Mucosa of rectum (tissue), 2 donors: ENCODE results near the gene CAPRIN2.

Source experiments
- H3K27ac ChIP-seq, 2 donors: one replicate each; pipeline ENCODE4 v1.7.0; 2013; ENCODE audit warnings: inconsistent platforms in 2 of 2, low read depth in 2 of 2, low read length in 2 of 2
- H3K27me3 ChIP-seq, 2 donors: one replicate each; pipeline ENCODE4 v1.7.0; 2013; ENCODE audit warnings: low read length in 2 of 2; ENCODE audit not compliant: control insufficient read depth in 2 of 2, insufficient read depth in 2 of 2
- H3K36me3 ChIP-seq, 2 donors: one replicate each; pipeline ENCODE4 v1.7.0; 2013; ENCODE audit warnings: low read length in 2 of 2; ENCODE audit not compliant: control insufficient read depth in 2 of 2, insufficient read depth in 2 of 2
- H3K4me1 ChIP-seq, 2 donors: one replicate each; pipeline ENCODE4 v1.7.0; 2013; ENCODE audit warnings: low read length in 2 of 2, mild to moderate bottlenecking in 1 of 2; ENCODE audit not compliant: control insufficient read depth in 2 of 2, insufficient read depth in 2 of 2
- H3K4me3 ChIP-seq, 2 donors: one replicate each; pipeline ENCODE4 v1.7.0; 2013; ENCODE audit warnings: low read length in 2 of 2
- H3K9ac ChIP-seq, 2 donors: one replicate each; pipeline ENCODE4 v1.7.0; 2013; ENCODE audit warnings: low read length in 2 of 2, low read depth in 1 of 2, mild to moderate bottlenecking in 1 of 2
- H3K9me3 ChIP-seq, 2 donors: one replicate each; pipeline ENCODE4 v1.7.0; 2013; ENCODE audit warnings: low read length in 2 of 2; ENCODE audit not compliant: control insufficient read depth in 2 of 2
- donor health status: healthy.
- donor health status: Normal muscosa, but diverticular disease.

CAPRIN2 gene

GRCh38 chr12:30707613-30708342, 47.0 kb downstream of the CAPRIN2 start:
- peak overlapping the region in 1 of 2 donors; percentile 34 for H3K9ac ChIP-seq
- H3K4me3 ChIP-seq: peak overlapping the region in 1 of 2 donors; percentile 32
- H3K36me3 ChIP-seq: peaks cover 5 to 12% of the 10 kb centered on the region in 2 donors
- H3K27me3 ChIP-seq: no peaks in the 10 kb centered on the region
- H3K4me1 ChIP-seq: peaks cover 4 to 12% of the 10 kb centered on the region in 2 donors
- H3K9me3 ChIP-seq: no peaks in the 10 kb centered on the region
- peak overlapping the region; percentile 4 to 19 for H3K27ac ChIP-seq

GRCh38 chr12:30706476-30706875, 48.3 kb downstream of the CAPRIN2 start:
- Histone ChIP-seq H3K4me1 (peaks cover 4 to 12% of the 10 kb centered on the region in 2 donors), H3K27ac (peak overlapping the region; percentile 39 to 58), H3K36me3 (peaks cover 3 to 12% of the 10 kb centered on the region in 2 donors), H3K9me3 (no peaks in the 10 kb centered on the region), H3K27me3 (no peaks in the 10 kb centered on the region), H3K4me3 (peak overlapping the region in 1 of 2 donors; percentile 22), H3K9ac (no peak overlapping the region)

GRCh38 chr12:30701056-30701455, 53.7 kb downstream of the CAPRIN2 start:
- Histone ChIP-seq H3K36me3 (no peaks in the 10 kb centered on the region), H3K27me3 (no peaks in the 10 kb centered on the region), H3K9ac (no peak overlapping the region), H3K9me3 (no peaks in the 10 kb centered on the region), H3K4me1 (peaks cover 5% of the 10 kb centered on the region in 2 donors), H3K4me3 (no peak overlapping the region), H3K27ac (no peak overlapping the region)

GRCh38 chr12:30700216-30700900, 54.4 kb downstream of the CAPRIN2 start:
- Histone ChIP-seq H3K36me3 (no peaks in the 10 kb centered on the region), H3K9ac (no peak overlapping the region), H3K4me3 (no peak overlapping the region), H3K4me1 (peaks cover 4 to 5% of the 10 kb centered on the region in 2 donors), H3K9me3 (no peaks in the 10 kb centered on the region), H3K27me3 (no peaks in the 10 kb centered on the region), H3K27ac (no peak overlapping the region)

GRCh38 chr12:30698346-30698745, 56.4 kb downstream of the CAPRIN2 start:
- H3K9ac ChIP-seq: no peak overlapping the region
- H3K27ac ChIP-seq: no peak overlapping the region
- no peaks in the 10 kb centered on the region for H3K9me3 ChIP-seq
- no peak overlapping the region for H3K4me3 ChIP-seq
- no peaks in the 10 kb centered on the region for H3K36me3 ChIP-seq
- H3K27me3 ChIP-seq: no peaks in the 10 kb centered on the region
- peaks cover 8 to 17% of the 10 kb centered on the region in 2 donors for H3K4me1 ChIP-seq

- Histone ChIP-seq H3K27me3 (no peaks in the 10 kb centered on the region), H3K27ac (no peak overlapping the region), H3K9me3 (no peaks in the 10 kb centered on the region), H3K9ac (no peak overlapping the region), H3K36me3 (no peaks in the 10 kb centered on the region), H3K4me1 (peaks cover 8 to 21% of the 10 kb centered on the region in 2 donors), H3K4me3 (no peak overlapping the region)
Observed at GRCh38 chr12:30696943-30697342, 57.8 kb downstream of the CAPRIN2 start.

- H3K9me3 ChIP-seq: no peaks in the 10 kb centered on the region
- H3K4me3 ChIP-seq: peak overlapping the region; percentile 91 to 94
- H3K9ac ChIP-seq: no peak overlapping the region
- peaks cover 8 to 21% of the 10 kb centered on the region in 2 donors for H3K4me1 ChIP-seq
- H3K27ac ChIP-seq: no peak overlapping the region
- no peaks in the 10 kb centered on the region for H3K27me3 ChIP-seq
- no peaks in the 10 kb centered on the region for H3K36me3 ChIP-seq
Observed at GRCh38 chr12:30696486-30696885, 58.3 kb downstream of the CAPRIN2 start.

GRCh38 chr12:30696103-30696408, 58.7 kb downstream of the CAPRIN2 start:
- H3K27me3 ChIP-seq: no peaks in the 10 kb centered on the region
- peaks cover 8 to 21% of the 10 kb centered on the region in 2 donors for H3K4me1 ChIP-seq
- H3K27ac ChIP-seq: peak overlapping the region; percentile 41 to 81
- H3K9me3 ChIP-seq: no peaks in the 10 kb centered on the region
- no peaks in the 10 kb centered on the region for H3K36me3 ChIP-seq
- peak overlapping the region; percentile 91 to 94 for H3K4me3 ChIP-seq
- H3K9ac ChIP-seq: peak overlapping the region; percentile 72 to 96

GRCh38 chr12:30695199-30696102, 59.3 kb downstream of the CAPRIN2 start, which contains the start of gene IPO8:
Gene IPO8, minus strand, starts transcription at chr12:30695869. Its CDS starts 222 bp downstream, at chr12:30695647.
- no peaks in the 10 kb centered on the region for H3K27me3 ChIP-seq
- peaks cover 8 to 21% of the 10 kb centered on the region in 2 donors for H3K4me1 ChIP-seq
- H3K9me3 ChIP-seq: no peaks in the 10 kb centered on the region
- peak within 1 kb of the TSS; percentile 91 to 94 for H3K4me3 ChIP-seq
- peak within 1 kb of the TSS; percentile 67 to 81 for H3K27ac ChIP-seq
- no peaks in the 10 kb centered on the region for H3K36me3 ChIP-seq
- peak within 1 kb of the TSS; percentile 92 to 96 for H3K9ac ChIP-seq
